Ectodermal cell (in vitro differentiated cells): ENCODE measurements around the gene SFT2D1. TPM values are rescaled to one million over a fixed set of nuclear protein-coding genes. Genes with fewer than 3 reads are reported as not detected.
"Not testable (repeated sequence)": the region's sequence is repeated elsewhere in the genome, so short reads cannot be mapped to it uniquely, and the experiment has no call there.

ENCODE experiments used
- H3K27ac ChIP-seq: 2 replicates; pipeline ENCODE4 v1.7.0; 2013; ENCODE audit warnings: mild to moderate bottlenecking, low read depth, low read length; ENCODE audit not compliant: insufficient read depth, poor library complexity, severe bottlenecking
- H3K27me3 ChIP-seq: 2 replicates; pipeline ENCODE4 v1.7.0; 2013; ENCODE audit warnings: mild to moderate bottlenecking, low read length; ENCODE audit not compliant: insufficient read depth, control insufficient read depth, poor library complexity, severe bottlenecking
- H3K36me3 ChIP-seq: one replicate; pipeline ENCODE4 v1.7.0; 2013; ENCODE audit warnings: low read length; ENCODE audit not compliant: control insufficient read depth, insufficient read depth
- H3K4me1 ChIP-seq: one replicate; pipeline ENCODE4 v1.7.0; 2013; ENCODE audit warnings: low read length; ENCODE audit not compliant: control insufficient read depth, insufficient read depth
- H3K4me3 ChIP-seq: 2 replicates; pipeline ENCODE4 v1.7.0; 2013; ENCODE audit warnings: low read depth, low read length, control low read depth; ENCODE audit not compliant: insufficient read depth
- H3K9me3 ChIP-seq: 2 replicates; pipeline ENCODE4 v1.7.0; 2013; ENCODE audit warnings: mild to moderate bottlenecking, low read length, moderate library complexity; ENCODE audit not compliant: control insufficient read depth
- WGBS, 2 experiments: methylation state at CpG; one replicate each; pipeline ENCODE4 v1.1.7; 2013; ENCODE audit warnings: missing lambda C conversion rate in 2 of 2; 5-methylcytosine and 5-hydroxymethylcytosine counted together
- polyA plus RNA-seq, 4 experiments: library from polyadenylated mRNA; stranded (reverse); fragments of 50-300 nt; gene quantifications; one replicate each; pipeline ENCODE4 v1.2.3, GENCODE V29; 2013

SFT2D1 gene
- polyA plus RNA-seq (2013, experiment 1 of 4): 32.5 TPM
- polyA plus RNA-seq (2013, experiment 2 of 4): 32.8 TPM
- polyA plus RNA-seq (2013, experiment 3 of 4): 35.5 TPM
- polyA plus RNA-seq (2013, experiment 4 of 4): 40.1 TPM

GRCh38 chr6:166342349-166343149 lies at the start of gene SFT2D1:
Gene SFT2D1, minus strand, starts transcription at chr6:166342545. Its CDS starts 64 bp downstream, at chr6:166342481.
- 0 to 1% methylated on average over 73 of the region's 73 CpGs for WGBS, 2 experiments
- Histone ChIP-seq H3K9me3 (no peaks in the 10 kb centered on the region), H3K27ac (peak within 1 kb of the TSS; percentile 38), H3K36me3 (no peaks in the 10 kb centered on the region), H3K4me1 (no peaks in the 10 kb centered on the region), H3K27me3 (no peaks in the 10 kb centered on the region), H3K4me3 (peak within 1 kb of the TSS; percentile 77)

GRCh38 chr6:166389119-166389518 lies 46.8 kb upstream of the SFT2D1 start:
- Histone ChIP-seq H3K27me3 (no peaks in the 10 kb centered on the region), H3K4me1 (no peaks in the 10 kb centered on the region), H3K36me3 (no peaks in the 10 kb centered on the region), H3K27ac (no peak overlapping the region), H3K4me3 (no peak overlapping the region), H3K9me3 (no peaks in the 10 kb centered on the region)
- 50 to 95% methylated on average over 1 to 3 of the region's 3 CpGs for WGBS, 2 experiments

- 92 to 94% methylated on average over 13 of the region's 13 CpGs for WGBS, 2 experiments
- no peaks in the 10 kb centered on the region for H3K9me3 ChIP-seq
- H3K4me3 ChIP-seq: no peak overlapping the region
- no peak overlapping the region for H3K27ac ChIP-seq
- no peaks in the 10 kb centered on the region for H3K4me1 ChIP-seq
- H3K27me3 ChIP-seq: no peaks in the 10 kb centered on the region
- H3K36me3 ChIP-seq: no peaks in the 10 kb centered on the region
These were observed 46.1 kb upstream of the SFT2D1 start for GRCh38 chr6:166388290-166389004.

- H3K27ac ChIP-seq: no peak overlapping the region
- H3K27me3 ChIP-seq: no peaks in the 10 kb centered on the region
- no peaks in the 10 kb centered on the region for H3K36me3 ChIP-seq
- no peaks in the 10 kb centered on the region for H3K4me1 ChIP-seq
- 93 to 94% methylated on average over 5 of the region's 5 CpGs for WGBS, 2 experiments
- H3K9me3 ChIP-seq: no peaks in the 10 kb centered on the region
- H3K4me3 ChIP-seq: no peak overlapping the region
These were observed 45.4 kb upstream of the SFT2D1 start for GRCh38 chr6:166387642-166388289.

- H3K4me3 ChIP-seq, H3K36me3 ChIP-seq, H3K4me1 ChIP-seq, H3K9me3 ChIP-seq, H3K27me3 ChIP-seq, H3K27ac ChIP-seq: not testable (repeated sequence)
- WGBS, 2 experiments: 92 to 93% methylated on average over 8 to 9 of the region's 9 CpGs
These were observed 44.8 kb upstream of the SFT2D1 start for GRCh38 chr6:166387098-166387497.

- Histone ChIP-seq H3K36me3 (no peaks in the 10 kb centered on the region), H3K27me3 (peaks cover 11% of the 10 kb centered on the region), H3K27ac (no peak overlapping the region), H3K9me3 (no peaks in the 10 kb centered on the region), H3K4me3 (no peak overlapping the region), H3K4me1 (peaks cover 5% of the 10 kb centered on the region)
- 94 to 97% methylated on average over 9 of the region's 9 CpGs for WGBS, 2 experiments
These were observed 43.8 kb upstream of the SFT2D1 start for GRCh38 chr6:166386111-166386510.

GRCh38 chr6:166383802-166384363 lies 41.5 kb upstream of the SFT2D1 start:
- H3K36me3 ChIP-seq, H3K9me3 ChIP-seq, H3K4me1 ChIP-seq: not testable (repeated sequence)
- H3K27me3 ChIP-seq: peaks cover 14% of the 10 kb centered on the region
- 36% methylated on average over 22 of the region's 22 CpGs for WGBS, 2 experiments
- peak overlapping the region; percentile 68 for H3K27ac ChIP-seq
- H3K4me3 ChIP-seq: peak overlapping the region; percentile 75

GRCh38 chr6:166382933-166383801 lies 40.8 kb upstream of the SFT2D1 start, which contains the start of gene MPC1:
Gene MPC1, minus strand, starts transcription at chr6:166382940. Its CDS starts 64 bp downstream, at chr6:166382876.
- 0% methylated on average over 94 of the region's 94 CpGs for WGBS, 2 experiments
- peak within 1 kb of the TSS; percentile 75 for H3K4me3 ChIP-seq
- H3K9me3 ChIP-seq: no peaks in the 10 kb centered on the region
- peaks cover 14% of the 10 kb centered on the region for H3K27me3 ChIP-seq
- H3K4me1 ChIP-seq: peaks cover 5% of the 10 kb centered on the region
- peak within 1 kb of the TSS; percentile 68 for H3K27ac ChIP-seq
- H3K36me3 ChIP-seq: no peaks in the 10 kb centered on the region

- 0 to 1% methylated on average over 46 of the region's 46 CpGs for WGBS, 2 experiments
- Histone ChIP-seq H3K27ac (no peak overlapping the region), H3K4me3 (peak overlapping the region; percentile 75)
These were observed 40.2 kb upstream of the SFT2D1 start for GRCh38 chr6:166382500-166382932.

More at GRCh38 chr6:166382500-166382932, 40.2 kb upstream of the SFT2D1 start:
- Histone ChIP-seq H3K4me1 (peaks cover 5% of the 10 kb centered on the region), H3K36me3 (no peaks in the 10 kb centered on the region), H3K9me3 (no peaks in the 10 kb centered on the region), H3K27me3 (peaks cover 14% of the 10 kb centered on the region)
